Activated gamma-delta T cell (primary cell): Measurements from ENCODE around the gene NLRP1.
A peak's percentile ranks its signal among the peaks of the same experiment; 100 is the strongest.

Experiments used
- DNase-seq: peaks from one replicate; lab custom pipeline; 2025; lab: John Stamatoyannopoulos, UW

Gene NLRP1

DNA sequence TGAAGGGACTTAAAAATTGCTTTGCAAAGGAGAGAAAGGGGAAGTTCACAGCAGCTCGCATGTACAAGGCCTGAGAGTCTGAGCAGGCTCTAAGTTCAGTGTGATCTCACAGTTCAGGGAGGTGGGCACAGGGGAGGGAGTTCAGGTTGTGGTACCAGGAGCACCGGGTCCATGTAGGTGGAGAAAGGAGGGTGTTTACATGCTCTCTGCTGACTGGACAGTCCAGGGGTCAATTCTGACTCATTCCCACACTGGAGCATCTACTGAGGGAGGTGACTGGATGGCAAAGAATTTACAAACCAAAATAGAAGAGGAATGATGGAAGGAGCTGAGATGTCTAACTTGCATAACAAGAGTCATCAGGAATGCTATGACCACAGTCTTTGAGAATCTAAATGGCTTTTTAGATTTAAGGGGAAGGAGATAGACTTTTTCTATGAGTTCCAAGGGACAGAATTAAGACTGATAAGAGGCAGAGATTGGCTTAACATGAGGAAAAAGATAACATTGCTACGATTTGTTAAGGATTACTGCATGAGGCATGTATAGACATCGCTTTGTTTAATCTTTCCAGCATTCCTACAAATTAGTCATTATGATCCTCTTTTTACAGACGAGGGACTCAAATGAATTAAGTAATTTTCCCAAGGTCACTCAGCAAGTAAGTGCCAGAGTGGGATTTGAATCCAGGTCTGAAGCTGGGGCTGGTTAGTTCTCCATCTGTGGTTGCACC lies 68.1 kb downstream of the NLRP1 start:
- DNase-seq: no peak

DNA sequence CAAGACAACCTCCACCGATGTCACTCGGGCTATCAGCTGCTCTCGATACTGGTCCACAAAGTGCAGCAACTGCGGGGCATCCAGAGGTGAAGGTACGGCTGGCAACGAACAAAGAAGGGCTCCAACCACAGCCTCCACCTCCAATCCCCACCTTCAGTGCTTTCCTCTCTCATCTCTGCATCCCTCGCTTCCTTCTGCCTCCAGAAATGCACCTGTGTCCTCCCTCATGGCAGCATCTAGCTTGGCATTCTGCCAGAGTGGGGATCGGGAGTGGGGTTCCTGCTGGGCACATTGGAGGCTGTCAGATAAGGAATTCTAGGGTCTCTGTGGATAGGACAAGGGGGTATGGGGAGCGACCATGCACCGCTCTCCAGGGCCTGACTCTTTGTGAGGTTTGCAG lies 69.3 kb downstream of the NLRP1 start:
- DNase-seq: no peak

DNA sequence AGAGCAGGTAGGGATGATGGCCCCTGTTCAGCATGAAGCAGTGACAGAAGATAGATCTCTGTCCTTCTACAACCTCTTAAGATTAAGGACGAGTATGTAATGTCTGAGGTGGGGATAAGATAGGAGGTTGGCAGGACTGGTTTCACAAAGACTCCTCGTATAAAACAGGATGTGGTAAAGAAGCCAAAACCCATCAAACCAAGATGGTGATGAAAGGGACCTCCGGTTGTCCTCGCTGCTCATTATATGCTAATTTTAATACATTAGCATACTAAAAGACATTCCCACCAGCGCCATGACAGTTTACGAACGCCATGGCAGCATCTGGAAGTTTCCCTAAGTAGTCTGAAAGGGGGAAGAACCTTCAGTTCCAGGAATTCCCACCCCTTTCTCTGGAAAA lies 70.7 kb downstream of the NLRP1 start:
- DNase-seq: no peak

DNA sequence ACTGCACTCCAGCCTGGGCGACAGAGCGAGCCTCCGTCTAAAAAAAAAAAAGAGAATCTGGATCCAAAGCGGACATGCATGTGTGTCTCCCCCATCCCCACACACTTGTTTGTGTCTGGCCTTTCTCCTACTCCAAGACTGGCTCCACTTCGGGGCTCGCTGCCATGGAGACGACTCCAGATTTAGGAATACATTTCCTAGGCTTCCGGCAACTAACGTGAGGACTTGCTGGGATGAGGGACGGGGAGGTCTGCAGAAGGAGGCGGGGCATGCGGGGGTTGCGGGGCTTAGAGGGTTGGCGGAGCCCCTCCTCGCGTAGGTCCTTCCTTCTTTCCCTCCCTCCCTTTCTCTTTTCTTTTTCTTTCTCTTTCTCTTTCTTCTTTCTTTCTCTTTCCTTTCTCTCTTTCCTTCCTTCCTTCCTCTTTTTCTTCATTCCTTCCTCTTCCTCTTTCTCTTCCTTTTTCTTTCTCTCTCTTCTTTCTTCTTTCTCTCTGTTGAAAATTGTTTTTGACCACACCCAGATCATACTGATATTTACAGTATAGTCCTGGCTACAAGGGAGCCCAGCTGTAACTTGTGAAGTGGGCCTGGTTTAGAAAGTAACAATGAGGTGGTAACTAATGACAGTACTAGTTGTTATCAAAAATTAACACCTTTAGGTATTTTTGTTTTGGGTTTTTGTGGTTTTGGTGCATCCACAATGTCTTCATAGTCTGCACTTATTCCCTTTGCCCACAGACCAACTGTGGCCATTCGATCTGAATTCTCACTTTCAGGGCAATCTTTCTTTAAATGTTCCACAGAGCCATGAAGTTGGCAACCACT lies 72.7 kb downstream of the NLRP1 start:
- no peak for DNase-seq

DNA sequence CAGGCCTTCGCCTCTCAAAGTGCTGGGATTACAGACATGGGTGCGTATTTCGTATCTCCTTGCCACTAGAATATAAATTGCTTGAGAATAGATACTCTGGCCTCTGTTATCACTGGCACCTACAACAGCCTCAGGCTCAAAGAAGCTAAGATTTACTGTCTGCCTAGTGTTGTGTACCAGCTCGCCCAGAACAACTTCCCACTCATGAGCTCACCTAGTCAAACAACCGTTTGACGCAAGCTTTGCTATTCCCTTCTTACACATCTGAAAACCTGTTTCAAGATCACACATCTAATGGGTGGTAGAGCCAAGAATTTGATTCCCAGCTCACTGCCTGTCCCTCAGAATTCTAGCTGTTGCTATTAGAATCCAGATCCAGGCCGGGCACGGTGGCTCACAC lies 73.5 kb downstream of the NLRP1 start:
- no peak for DNase-seq

DNA sequence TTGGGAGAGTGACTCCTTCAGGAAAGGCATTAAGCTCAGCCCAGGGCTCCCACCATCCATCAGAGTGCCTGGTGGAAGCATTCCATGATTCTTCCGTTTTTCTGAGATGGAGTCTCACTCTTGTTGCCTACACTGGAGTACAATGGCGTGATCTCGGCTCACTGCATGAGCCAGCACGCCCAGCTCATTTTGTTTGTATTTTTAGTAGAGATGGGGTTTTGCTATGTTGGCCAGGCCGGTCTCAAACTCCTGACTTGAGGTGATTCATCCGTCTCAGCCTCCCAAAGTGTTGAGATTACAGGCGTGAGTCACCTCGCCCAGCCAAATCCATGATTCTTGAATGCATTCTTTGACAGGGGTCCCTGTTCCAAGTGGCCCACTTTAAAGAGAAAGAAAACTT lies 74.8 kb downstream of the NLRP1 start:
- no peak for DNase-seq

DNA sequence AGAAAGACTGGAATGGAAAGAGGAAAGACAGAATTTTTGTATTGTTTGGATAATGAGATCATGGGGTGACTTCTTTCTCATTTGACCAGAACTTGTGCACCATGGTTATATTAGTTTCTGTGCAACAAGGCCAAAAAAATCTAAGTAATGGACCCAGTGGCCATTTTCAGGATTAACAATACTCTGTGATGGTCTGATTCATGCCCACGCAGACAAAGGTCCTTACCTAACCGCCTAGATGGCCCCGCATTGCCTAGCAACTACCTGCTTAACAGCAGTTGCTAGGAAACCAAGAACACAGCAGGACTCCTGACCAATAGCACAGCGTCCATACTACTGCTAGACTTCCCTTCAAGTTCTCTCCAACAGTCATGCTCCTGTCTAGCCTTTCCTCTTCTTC lies 75.5 kb downstream of the NLRP1 start:
- DNase-seq: no peak

DNA sequence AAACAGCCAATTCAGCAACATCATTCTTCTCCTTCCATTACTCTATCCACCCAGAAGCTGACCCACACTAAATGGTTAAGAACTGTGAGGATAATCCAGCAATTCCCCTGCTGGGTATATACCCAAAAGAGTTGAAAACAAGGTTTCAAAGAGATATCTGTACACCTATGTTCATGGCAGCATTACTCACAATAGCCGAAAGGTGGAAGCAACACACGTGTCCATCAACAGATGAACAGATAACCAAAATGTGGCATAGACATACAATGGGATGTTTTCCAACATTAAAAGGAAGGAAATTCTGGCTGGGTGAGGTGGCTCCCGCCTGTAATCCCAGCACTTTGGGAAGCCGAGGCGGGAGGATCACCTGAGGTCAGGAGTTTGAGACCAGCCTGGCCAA lies 78.0 kb downstream of the NLRP1 start:
- DNase-seq: no peak

DNA sequence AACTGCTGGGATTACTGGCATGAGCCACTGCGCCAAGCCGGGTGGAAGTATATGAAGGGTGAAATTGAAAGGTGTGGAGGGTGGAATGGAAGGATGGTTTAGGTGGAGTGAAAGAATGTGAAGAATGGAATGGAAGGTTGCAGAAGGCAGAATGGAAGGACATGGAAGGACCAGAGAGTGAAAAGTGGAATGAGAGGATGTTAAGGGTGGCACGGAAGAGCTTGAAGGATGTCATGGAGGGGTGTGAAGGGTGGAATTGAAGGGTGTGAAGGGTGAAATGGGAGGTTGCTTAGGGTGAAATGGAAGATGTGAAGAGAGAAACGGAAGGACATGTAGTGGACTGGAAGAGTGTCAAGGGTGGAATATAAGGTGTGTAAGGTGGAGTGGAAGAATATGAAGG lies 81.8 kb downstream of the NLRP1 start:
- no peak for DNase-seq

DNA sequence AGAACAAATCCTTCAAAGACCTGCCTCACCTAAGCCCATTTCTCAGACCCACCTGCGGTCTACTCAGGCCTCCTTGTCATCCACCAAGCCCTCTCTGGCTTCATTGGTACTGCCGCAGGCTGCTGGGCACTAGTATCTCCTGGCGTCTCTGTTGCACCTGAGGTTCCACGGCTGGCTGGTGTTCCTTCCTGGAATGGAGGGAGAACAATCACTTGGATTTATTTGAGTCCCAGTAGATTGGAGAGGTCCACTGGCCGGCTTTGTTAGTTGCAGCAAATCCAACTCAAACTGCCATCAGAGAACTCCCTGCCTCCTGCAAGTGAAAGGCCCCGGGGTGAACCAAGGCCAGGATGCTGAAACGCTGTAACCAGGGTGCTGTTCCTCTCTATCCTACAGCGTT lies 82.6 kb downstream of the NLRP1 start:
- no peak for DNase-seq

DNA sequence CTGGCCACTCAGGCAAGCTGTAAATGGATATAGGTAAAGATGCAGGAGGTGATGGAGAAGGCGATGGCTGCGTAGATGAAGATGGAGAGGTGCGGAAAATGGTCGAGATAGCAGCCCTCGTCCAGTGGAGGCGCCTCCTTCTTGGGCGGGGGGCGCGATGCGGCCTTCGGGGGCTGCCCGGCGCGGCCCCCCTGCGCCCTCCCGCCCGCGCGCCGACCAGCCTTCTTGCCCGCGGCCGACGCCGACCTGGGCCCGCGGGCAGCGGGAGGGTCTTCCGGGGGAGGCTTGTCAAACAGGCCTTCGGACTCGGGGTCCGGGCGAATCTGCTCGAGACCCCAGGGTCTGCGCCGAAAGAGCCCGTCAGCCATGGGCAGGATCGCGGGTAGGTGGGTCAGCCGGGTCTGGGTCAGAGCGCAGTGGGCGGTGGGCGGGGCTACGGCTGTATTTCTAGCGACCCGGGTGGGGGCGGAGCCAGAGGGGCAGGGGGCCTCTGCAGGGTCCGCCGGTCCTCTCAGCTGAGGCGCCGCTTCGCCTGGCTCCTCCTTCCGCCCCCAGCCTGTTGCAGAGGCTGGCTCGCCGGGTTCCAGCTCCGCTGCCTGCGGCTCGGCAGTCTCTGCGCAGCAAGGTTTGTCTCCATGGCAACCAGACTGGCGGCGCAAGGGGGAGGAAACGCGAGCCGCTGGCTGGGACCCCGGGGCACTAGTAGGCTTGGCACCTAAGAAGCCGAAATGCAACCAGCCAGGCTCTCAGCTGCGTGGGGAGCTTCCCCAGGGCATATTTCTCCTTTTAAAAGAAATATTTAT lies 83.5 kb downstream of the NLRP1 start:
- peak; percentile 68 for DNase-seq

DNA sequence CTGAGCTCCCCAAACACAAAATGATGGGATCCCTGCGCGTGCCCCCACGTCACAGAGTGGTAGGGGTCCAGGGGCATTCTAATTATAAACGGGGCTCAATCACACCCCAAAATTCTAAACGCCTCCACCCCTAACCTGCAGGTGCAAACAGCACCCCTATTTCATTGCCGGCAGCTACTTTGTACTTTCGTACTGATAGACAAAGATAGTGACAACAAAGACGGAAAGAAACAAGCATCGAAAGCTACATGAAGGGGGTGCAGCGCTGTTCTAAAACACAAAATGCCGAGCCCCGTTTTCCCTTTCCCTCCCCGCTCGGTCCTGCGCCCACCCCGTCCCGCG lies 84.1 kb downstream of the NLRP1 start:
- no peak for DNase-seq

DNA sequence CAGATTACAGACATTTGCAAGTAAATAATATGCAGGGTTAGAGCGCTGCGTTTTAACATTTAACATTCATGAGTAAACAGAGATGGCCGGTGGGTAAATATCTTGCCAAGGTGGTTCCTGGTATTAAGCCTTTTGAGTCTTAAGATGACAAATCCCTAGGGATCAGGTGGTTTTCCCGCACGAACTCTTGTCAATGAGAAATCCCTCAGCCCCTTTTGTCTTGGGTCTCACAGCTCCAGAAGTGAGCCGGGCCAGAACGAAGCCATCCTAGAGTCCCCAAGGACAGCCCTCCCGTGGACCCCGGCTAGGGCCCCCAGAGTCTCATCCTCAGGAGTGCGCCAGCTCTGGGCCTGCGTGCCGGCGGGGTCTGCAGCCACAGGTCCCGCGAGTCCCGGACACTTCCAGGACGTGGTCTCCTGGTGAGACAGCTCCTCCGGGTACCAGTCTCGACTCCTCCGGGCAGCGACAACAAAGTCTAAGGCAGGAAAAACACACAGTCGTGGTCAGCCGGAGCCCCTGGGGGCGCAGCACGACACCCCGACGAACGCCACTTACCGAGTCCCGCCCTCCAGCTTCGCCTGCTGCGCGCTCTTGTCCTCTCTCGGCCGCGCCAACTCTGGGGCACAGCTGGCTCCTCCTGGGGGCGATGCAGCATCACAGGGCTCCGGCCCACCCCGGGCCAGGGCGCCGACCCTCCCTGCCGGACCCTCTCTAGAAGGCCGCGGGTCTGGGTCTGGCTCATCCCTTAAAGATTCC lies 84.7 kb downstream of the NLRP1 start:
- DNase-seq: no peak

DNA sequence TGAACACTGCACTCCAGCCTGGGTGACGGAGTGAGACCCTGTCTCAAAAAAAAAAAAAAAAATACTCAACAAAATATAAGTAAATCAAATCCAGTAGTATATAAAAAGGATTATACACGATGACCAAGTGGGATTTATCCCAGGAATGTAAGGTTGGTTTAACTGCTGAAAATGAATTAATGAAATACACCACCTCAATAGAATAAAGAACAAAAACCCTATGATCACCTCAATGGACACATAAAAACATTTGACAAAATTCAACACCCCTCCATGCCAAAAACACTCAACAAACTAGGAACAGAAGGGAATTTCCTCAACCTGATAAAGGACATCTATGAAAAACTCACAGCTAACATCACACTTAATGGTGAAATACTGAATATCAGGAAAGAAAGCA lies 91.3 kb downstream of the NLRP1 start:
- no peak for DNase-seq

DNA sequence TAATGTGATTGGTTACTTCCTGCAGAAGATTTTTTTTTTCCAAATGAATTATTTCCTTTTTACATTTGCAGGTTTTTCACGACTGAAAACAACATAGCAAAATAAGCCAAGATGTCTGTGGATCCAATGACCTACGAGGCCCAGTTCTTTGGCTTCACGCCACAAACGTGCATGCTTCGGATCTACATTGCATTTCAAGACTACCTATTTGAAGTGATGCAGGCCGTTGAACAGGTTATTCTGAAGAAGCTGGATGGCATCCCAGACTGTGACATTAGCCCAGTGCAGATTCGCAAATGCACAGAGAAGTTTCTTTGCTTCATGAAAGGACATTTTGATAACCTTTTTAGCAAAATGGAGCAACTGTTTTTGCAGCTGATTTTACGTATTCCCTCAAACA lies 95.6 kb downstream of the NLRP1 start:
- no peak for DNase-seq

DNA sequence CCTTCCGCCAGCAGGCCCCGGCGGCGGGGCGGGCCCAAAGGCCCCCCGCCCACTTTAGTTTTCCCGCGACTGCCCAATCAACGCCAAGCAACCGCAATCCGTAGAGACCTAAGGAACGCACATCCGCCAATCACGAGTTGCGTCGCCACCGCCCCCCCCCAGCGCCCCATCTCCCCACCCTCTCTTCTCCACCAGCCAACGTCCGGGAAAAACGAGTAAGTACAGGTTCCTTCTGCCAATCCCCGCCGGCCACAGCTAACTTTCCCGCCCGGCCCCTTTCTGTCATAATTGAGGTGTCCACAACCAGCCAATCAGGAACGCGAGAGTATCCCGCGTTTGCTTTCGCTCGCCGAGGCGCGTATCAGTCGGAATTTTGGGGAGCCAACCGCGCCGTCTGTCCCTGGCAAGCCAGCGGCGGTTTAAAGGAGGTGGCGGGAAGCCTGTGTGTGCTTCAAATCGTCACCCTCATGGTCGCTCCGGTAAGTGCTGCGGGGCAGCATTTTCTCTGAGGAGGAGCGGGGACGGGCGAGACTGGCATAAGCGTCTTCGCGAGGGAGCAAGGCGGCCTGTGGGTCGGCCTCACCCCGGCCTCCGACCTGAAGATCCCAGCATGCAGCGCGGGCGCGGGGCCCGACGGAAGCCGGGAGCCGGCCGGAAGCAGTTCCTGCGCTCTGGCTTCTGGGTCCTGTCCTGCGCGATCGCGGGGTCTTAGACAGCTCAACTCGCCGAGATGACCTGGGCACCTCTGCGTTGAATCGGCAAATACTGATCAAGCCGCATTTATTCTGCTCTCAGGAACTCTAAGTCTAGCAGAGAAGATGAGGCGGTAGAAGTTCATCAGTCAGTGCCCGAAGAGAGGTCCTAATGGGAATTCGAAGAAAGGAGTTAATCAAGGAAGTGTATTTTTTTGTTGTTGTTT lies 97.8 kb downstream of the NLRP1 start, which contains the start of gene MIS12:
Gene MIS12 (plus strand): TSS at position 361 of the 919 bp plus-strand sequence. CDS start 2,297 bp downstream, outside the sequence.
- DNase-seq: peak; percentile 96

DNA sequence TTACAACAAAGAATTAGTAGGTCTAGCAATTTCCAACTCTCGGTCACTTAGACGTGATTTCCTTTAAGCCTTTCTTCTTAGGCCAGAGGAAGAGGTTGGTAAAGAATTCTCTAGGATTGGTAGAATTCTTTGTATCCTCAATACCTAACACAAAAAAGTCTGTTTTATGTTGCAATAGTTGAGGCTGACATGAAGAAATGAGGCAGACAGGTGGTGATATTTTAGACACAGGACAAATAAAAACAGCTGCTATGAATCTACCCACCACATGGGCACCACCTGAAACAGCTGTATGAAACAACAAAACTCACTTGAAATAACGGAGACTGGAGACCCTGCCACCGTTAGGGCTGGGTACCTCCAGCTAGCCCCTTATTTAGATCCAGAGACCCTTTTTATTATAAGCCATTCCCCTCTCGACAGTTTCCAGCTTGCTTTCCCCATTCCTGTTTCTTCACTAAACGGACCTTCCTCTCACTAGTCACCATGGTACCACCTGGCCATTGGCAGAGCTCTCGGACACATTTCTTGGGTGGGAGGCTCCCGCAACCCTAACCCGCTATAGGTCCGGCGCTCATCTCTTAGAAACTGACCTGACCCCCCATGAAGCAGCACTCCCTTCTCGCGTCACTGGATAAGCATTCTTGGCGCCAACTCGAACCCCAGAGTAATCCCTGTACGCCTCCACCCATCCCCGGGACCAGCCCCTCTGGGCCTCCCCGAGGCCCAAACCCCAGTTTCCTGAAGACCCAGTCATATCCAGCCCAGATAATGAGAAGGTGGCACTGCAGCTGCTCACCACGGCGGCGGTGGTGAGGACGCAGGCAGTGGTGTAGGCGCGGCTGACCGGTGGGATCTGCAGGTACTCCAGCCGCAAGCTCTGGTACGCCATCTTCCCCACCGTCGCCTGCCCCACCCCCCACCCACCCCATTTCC lies 98.8 kb downstream of the NLRP1 start, which contains the start of gene DERL2:
Gene DERL2 (minus strand): TSS at position 909 of the 936 bp plus-strand sequence. CDS start 17 bp downstream, at position 892.
- DNase-seq: no peak

DNA sequence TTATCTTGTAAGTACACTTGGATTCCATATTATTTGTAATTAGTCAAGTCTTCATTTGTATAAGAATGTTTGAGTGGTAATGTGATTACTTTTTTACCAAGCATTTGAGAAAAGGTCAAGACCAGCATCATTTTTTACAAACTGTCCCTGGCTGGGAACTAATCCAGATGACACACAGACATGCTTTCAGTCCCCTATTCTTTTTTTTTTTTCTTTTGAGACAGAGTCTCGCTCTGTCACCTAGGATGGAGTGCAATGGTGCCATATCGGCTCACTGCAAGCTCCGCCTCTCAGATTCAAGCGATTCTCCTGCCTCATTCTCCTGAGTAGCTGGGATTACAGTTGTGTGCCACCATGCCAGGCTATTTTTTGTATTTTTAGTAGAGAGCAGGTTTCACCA lies 102.9 kb downstream of the NLRP1 start:
- DNase-seq: no peak

DNA sequence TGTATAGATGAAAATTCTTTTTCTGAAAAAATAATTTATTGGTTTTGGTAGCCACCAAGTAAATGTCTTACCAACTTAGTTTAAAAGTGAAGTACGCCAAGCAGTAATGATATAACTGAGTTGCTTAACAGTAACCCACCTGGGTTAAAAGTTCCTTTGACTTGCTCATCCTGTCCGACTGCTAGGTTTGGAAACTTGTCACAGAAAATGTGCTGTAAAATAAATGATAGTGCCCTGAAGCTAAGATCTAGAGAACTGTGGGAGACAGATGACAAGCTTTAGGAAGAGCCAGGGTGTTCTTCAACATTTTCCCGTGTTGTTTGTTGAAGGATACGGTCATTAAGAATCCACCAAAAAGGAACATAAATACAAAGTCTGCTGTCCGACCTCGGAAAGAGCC lies 103.3 kb downstream of the NLRP1 start:
- no peak for DNase-seq

DNA sequence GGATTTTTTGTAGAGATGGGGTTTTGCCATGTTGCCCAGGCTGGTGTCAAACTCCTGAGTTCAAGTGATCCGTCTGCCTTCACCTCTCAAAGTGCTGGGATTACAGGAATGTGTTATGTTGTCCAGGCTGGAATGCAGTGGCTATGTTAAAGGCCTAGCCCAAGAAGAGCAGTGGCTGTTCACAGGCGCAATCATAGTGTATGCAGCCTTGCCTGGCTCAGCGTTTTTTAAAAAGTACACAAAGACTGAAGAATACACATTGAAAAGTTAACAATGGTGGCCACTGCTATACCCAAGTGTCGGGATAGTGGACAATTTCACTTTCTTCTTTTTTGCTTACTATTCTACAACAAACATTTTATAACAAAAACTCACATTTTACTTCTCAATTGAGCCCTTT lies 105.3 kb downstream of the NLRP1 start:
- no peak for DNase-seq
